SK-N-SH (cell line): ENCODE measurements around the gene UQCR10. TPM values are rescaled to one million over a fixed set of nuclear protein-coding genes. Genes with fewer than 3 reads are reported as not detected.

ENCODE experiments used
- CTCF ChIA-PET: fragments of 300-600, 350-600 bp; formaldehyde crosslinking; extraction: SDS; loops from one replicate; lab custom pipeline; 2021; lab: Yijun Ruan, JAX
- POLR2A ChIA-PET: fragments of 350-600 bp; sonication (Branson Sonifier 250); formaldehyde crosslinking; extraction: SDS; loops from one replicate; lab custom pipeline; 2020; ENCODE audit warnings: antibody characterized with exemption, inconsistent platforms; lab: Yijun Ruan, JAX
- DNase-seq: peaks from one replicate; pipeline ENCODE4 v3.0.0; 2012
- H2AFZ ChIP-seq: fragments of 200-600 bp; sonication (generic); 2 replicates; pipeline ENCODE4 v1.8.1; 2016; ENCODE audit warnings: antibody characterized with exemption, mild to moderate bottlenecking, low read depth
- H3F3A ChIP-seq: fragments of 200-600 bp; sonication (generic); replicated peaks from 2 replicates; pipeline ENCODE3; 2016; ENCODE audit warnings: antibody characterized with exemption, mild to moderate bottlenecking; ENCODE audit not compliant: insufficient read depth
- H3K27ac ChIP-seq, 2 experiments: fragments of 200-500 bp in 1 of 2; fragments of 200-600 bp in 1 of 2; sonication (Bioruptor generic) in 1 of 2; sonication (generic), shearing (Covaris generic) in 1 of 2; 2 replicates each; pipeline versions ENCODE4 v1.5.1 to v1.6.1; 2014 to 2016; ENCODE audit warnings: low read depth in 2 of 2, inconsistent platforms in 1 of 2, low read length in 1 of 2, mild to moderate bottlenecking in 1 of 2, mixed read lengths in 1 of 2
- H3K27me3 ChIP-seq: fragments of 200-600 bp; sonication (generic), shearing (Covaris generic); 2 replicates; pipeline ENCODE4 v1.6.1; 2016; ENCODE audit warnings: mixed run types; ENCODE audit not compliant: insufficient read depth
- H3K36me3 ChIP-seq, 2 experiments: fragments of 200-500 bp in 1 of 2; fragments of 200-600 bp in 1 of 2; sonication (Bioruptor generic) in 1 of 2; sonication (generic) in 1 of 2; replicated peaks in 1 of 2; 2 replicates each; pipeline versions ENCODE3 to v1.5.1; 2014 to 2016; ENCODE audit warnings: low read length in 1 of 2, mild to moderate bottlenecking in 1 of 2; ENCODE audit not compliant: insufficient read depth in 2 of 2, control insufficient read depth in 1 of 2
- H3K4me1 ChIP-seq, 2 experiments: fragments of 200-500 bp in 1 of 2; fragments of 200-600 bp in 1 of 2; sonication (Bioruptor generic) in 1 of 2; sonication (generic), shearing (Covaris generic) in 1 of 2; 2 replicates each; pipeline versions ENCODE4 v1.5.1 to v1.6.1; 2014 to 2016; ENCODE audit warnings: low read depth in 1 of 2, low read length in 1 of 2, mixed run types in 1 of 2; ENCODE audit not compliant: insufficient read depth in 2 of 2, control insufficient read depth in 1 of 2
- H3K4me2 ChIP-seq: fragments of 200-600 bp; sonication (generic), shearing (Covaris generic); 2 replicates; pipeline ENCODE4 v1.6.1; 2017; ENCODE audit warnings: mixed run types
- H3K4me3 ChIP-seq, 2 experiments: fragments of 200-500 bp in 1 of 2; fragments of 200-600 bp in 1 of 2; sonication (Bioruptor generic) in 1 of 2; sonication (generic), shearing (Covaris generic) in 1 of 2; 2 replicates each; pipeline versions ENCODE4 v1.5.1 to v1.8.1; 2014 to 2016; ENCODE audit warnings: low read depth in 2 of 2, inconsistent platforms in 1 of 2, low read length in 1 of 2, mild to moderate bottlenecking in 1 of 2, mixed read lengths in 1 of 2, moderate library complexity in 1 of 2
- H3K79me2 ChIP-seq: fragments of 200-600 bp; sonication (generic); 2 replicates; pipeline ENCODE4 v1.8.1; 2017; ENCODE audit warnings: mild to moderate bottlenecking; ENCODE audit not compliant: insufficient read depth
- H3K9ac ChIP-seq: fragments of 200-600 bp; sonication (generic); 2 replicates; pipeline ENCODE4 v1.6.1; 2017; ENCODE audit warnings: mixed run types
- H3K9me2 ChIP-seq: fragments of 200-600 bp; sonication (generic); 2 replicates; pipeline ENCODE4 v1.6.1; 2017; ENCODE audit warnings: mixed run types
- H3K9me3 ChIP-seq: fragments of 200-600 bp; sonication (generic); 2 replicates; pipeline ENCODE4 v1.6.1; 2017; ENCODE audit warnings: mixed run types, mild to moderate bottlenecking, moderate library complexity
- H4K20me1 ChIP-seq: fragments of 200-600 bp; sonication (generic); 2 replicates; pipeline ENCODE4 v1.6.1; 2017; ENCODE audit warnings: mild to moderate bottlenecking, mixed run types; ENCODE audit not compliant: insufficient read depth
- CHD2 ChIP-seq: fragments of 150-350 bp; IDR thresholded peaks from 2 replicates; pipeline ENCODE4 v1.6.1; 2018; ENCODE audit warnings: low read length; ENCODE audit not compliant: partially characterized antibody
- CTCF ChIP-seq: fragments of 200-600 bp; sonication (generic); IDR thresholded peaks from 2 replicates; pipeline ENCODE4 v1.6.1; 2017; ENCODE audit warnings: antibody characterized with exemption, mild to moderate bottlenecking, moderate library complexity
- EZH2phosphoT487 ChIP-seq: fragments of 200-600 bp; sonication (generic); IDR thresholded peaks from 2 replicates; pipeline ENCODE4 v1.6.1; 2017; ENCODE audit warnings: low read depth, mixed run types, mild to moderate bottlenecking, antibody characterized with exemption, moderate library complexity, borderline replicate concordance
- FOXJ3 ChIP-seq: sonication (generic); formaldehyde crosslinking; IDR thresholded peaks from 2 replicates; pipeline ENCODE4 v1.5.1; 2020; ENCODE audit warnings: mild to moderate bottlenecking, missing genetic modification reagents
- FOXM1 ChIP-seq: IDR thresholded peaks from 2 replicates; pipeline ENCODE4 v1.4.0; 2012; ENCODE audit warnings: low read depth, mild to moderate bottlenecking
- GABPA ChIP-seq: IDR thresholded peaks from 2 replicates; pipeline ENCODE4 v1.4.0; 2012; ENCODE audit warnings: low read depth, mild to moderate bottlenecking
- GATA2 ChIP-seq: sonication (generic); formaldehyde crosslinking; IDR thresholded peaks from 2 replicates; pipeline ENCODE4 v1.5.0; 2020; ENCODE audit warnings: mild to moderate bottlenecking, missing genetic modification reagents
- MAX ChIP-seq: IDR thresholded peaks from 2 replicates; pipeline ENCODE4 v1.4.0; 2012; ENCODE audit warnings: low read depth
- MEF2A ChIP-seq: IDR thresholded peaks from 2 replicates; pipeline ENCODE4 v1.4.0; 2012; ENCODE audit warnings: low read depth, borderline replicate concordance
- MXI1 ChIP-seq: IDR thresholded peaks from 2 replicates; pipeline ENCODE4 v1.6.1; 2012; ENCODE audit warnings: mild to moderate bottlenecking, low read depth, low read length, improper control_type of control experiment
- NFIC ChIP-seq: IDR thresholded peaks from 2 replicates; pipeline ENCODE4 v1.4.0; 2012; ENCODE audit warnings: borderline replicate concordance
- NRF1 ChIP-seq: IDR thresholded peaks from 2 replicates; pipeline ENCODE4 v1.6.1; 2012; ENCODE audit warnings: low read depth, mild to moderate bottlenecking, low read length
- PBX3 ChIP-seq: IDR thresholded peaks from 2 replicates; pipeline ENCODE4; 2012
- POLR2AphosphoS5 ChIP-seq: IDR thresholded peaks from 2 replicates; pipeline ENCODE4 v1.6.1; 2012; ENCODE audit warnings: low read depth, low read length
- RCOR1 ChIP-seq: fragments of 150-350 bp; IDR thresholded peaks from 2 replicates; pipeline ENCODE4 v1.6.1; 2017; ENCODE audit warnings: antibody characterized with exemption, low read length
- RFX5 ChIP-seq: IDR thresholded peaks from 2 replicates; pipeline ENCODE4 v1.6.1; 2012; ENCODE audit warnings: mild to moderate bottlenecking, improper control_type of control experiment, low read length
- RXRA ChIP-seq: IDR thresholded peaks from 2 replicates; pipeline ENCODE4 v1.4.0; 2012; ENCODE audit warnings: low read depth, mild to moderate bottlenecking, borderline replicate concordance
- SMC3 ChIP-seq: IDR thresholded peaks from 2 replicates; pipeline ENCODE4 v1.6.1; 2012; ENCODE audit warnings: low read depth, low read length, improper control_type of control experiment
- TCF12 ChIP-seq: IDR thresholded peaks from 2 replicates; pipeline ENCODE4 v1.4.0; 2012
- TEAD4 ChIP-seq: IDR thresholded peaks from 2 replicates; pipeline ENCODE4 v1.4.0; 2012; ENCODE audit warnings: mild to moderate bottlenecking, borderline replicate concordance; ENCODE audit not compliant: insufficient read depth
- USF1 ChIP-seq: IDR thresholded peaks from 2 replicates; pipeline ENCODE4 v1.4.0; 2012; ENCODE audit warnings: low read depth, borderline replicate concordance
- USF2 ChIP-seq: fragments of 150-350 bp; IDR thresholded peaks from 2 replicates; pipeline ENCODE4 v1.6.1; 2017; ENCODE audit warnings: antibody characterized with exemption, low read length, low read depth, borderline replicate concordance
- YY1 ChIP-seq: IDR thresholded peaks from 2 replicates; pipeline ENCODE4 v1.4.0; 2012; ENCODE audit warnings: low read depth, mild to moderate bottlenecking
- WGBS: methylation state at CpG from one replicate; pipeline ENCODE4 v1.1.6; 2017; ENCODE audit warnings: low lambda C conversion rate; 5-methylcytosine and 5-hydroxymethylcytosine counted together
- polyA plus RNA-seq, 3 experiments: library from polyadenylated mRNA; depleted of rRNA; stranded (reverse); fragments of >200 nt; gene quantifications; 2 replicates each; pipeline ENCODE4 v1.2.3, GENCODE V29; 2012

UQCR10 gene
- polyA plus RNA-seq, 1 of the 3 experiments (the other 2 are of a cell fraction) = 248 TPM

- TF ChIP-seq GABPA = no peak
- no peak for TF ChIP-seq TCF12
- no peak for TF ChIP-seq USF1
- TF ChIP-seq MEF2A = no peak
- no peak for TF ChIP-seq FOXJ3
- TF ChIP-seq TEAD4 = no peak
- no peak for TF ChIP-seq MAX
- TF ChIP-seq GATA2 (CRISPR knock-in tag) = no peak
- no peak for TF ChIP-seq NRF1
- no peak for TF ChIP-seq SMC3
- no peak for TF ChIP-seq RCOR1
- no peak for TF ChIP-seq EZH2phosphoT487
- no peak for TF ChIP-seq USF2
- TF ChIP-seq MXI1 = no peak
- no peak for TF ChIP-seq RFX5
- TF ChIP-seq POLR2AphosphoS5 = no peak
- TF ChIP-seq NFIC = no peak
- TF ChIP-seq RXRA = no peak
- no peak for TF ChIP-seq YY1
- H3K4me3 ChIP-seq = no peak overlapping the region
- H3K9ac ChIP-seq = no peak overlapping the region
- H3K9me2 ChIP-seq = no peaks in the 10 kb centered on the region
- ChIA-PET CTCF (interaction anchor here (1.4 to 1.5 kb wide), 3 partner anchors 66 to 332 kb away, joined by 3 to 6 read pairs (median 4); no protein-coding TSS in a partner anchor), POLR2A (interaction anchor here (0.6 kb wide), 1 partner anchor 294 kb away, joined by 3 read pairs; no protein-coding TSS in a partner anchor)
- H3K79me2 ChIP-seq = peaks cover 3% of the 10 kb centered on the region; the same call in 1 of the 2 replicates
- peaks cover 3% of the 10 kb centered on the region for H3F3A ChIP-seq
- no peak overlapping the region for H2AFZ ChIP-seq
- H3K36me3 ChIP-seq = no peaks in the 10 kb centered on the region
- H3K4me2 ChIP-seq = no peak overlapping the region
- H3K27ac ChIP-seq = no peak overlapping the region
- no peak for DNase-seq
- H3K4me1 ChIP-seq = no peaks in the 10 kb centered on the region
- 0 out of 2 replicates have a peak, but pooled peaks cover 3% of the 10 kb centered on the region for H4K20me1 ChIP-seq
- H3K9me3 ChIP-seq = no peaks in the 10 kb centered on the region
- H3K27me3 ChIP-seq = no peaks in the 10 kb centered on the region
- WGBS = 75% methylated on average over 5 of the region's 7 CpGs
Measured at GRCh38 chr22:29756341-29756740, 10.8 kb upstream of the UQCR10 start.

GRCh38 chr22:29757096-29757495 lies 10.1 kb upstream of the UQCR10 start:
- peaks cover 3% of the 10 kb centered on the region; the same call in 1 of the 2 replicates for H3K79me2 ChIP-seq
- no peak overlapping the region for H3K27ac ChIP-seq
- H4K20me1 ChIP-seq = 0 out of 2 replicates have a peak, but pooled peaks cover 3% of the 10 kb centered on the region
- H3K9ac ChIP-seq = no peak overlapping the region
- ChIA-PET POLR2A (interaction anchor here (0.6 kb wide), 3 partner anchors 79 to 450 kb away, joined by 3 read pairs; no protein-coding TSS in a partner anchor), CTCF (interaction anchor here (1.4 kb wide), 1 partner anchor 248 kb away, joined by 6 read pairs; no protein-coding TSS in a partner anchor)
- no peaks in the 10 kb centered on the region for H3K9me2 ChIP-seq
- no peaks in the 10 kb centered on the region for H3K36me3 ChIP-seq
- peaks cover 3% of the 10 kb centered on the region for H3F3A ChIP-seq
- H3K9me3 ChIP-seq = no peaks in the 10 kb centered on the region
- no peak for DNase-seq
- no peak for TF ChIP-seq PBX3
- no peak for TF ChIP-seq CHD2
- TF ChIP-seq FOXM1 = no peak
- no peak for TF ChIP-seq POLR2AphosphoS5
- no peak for TF ChIP-seq RCOR1
- TF ChIP-seq FOXJ3 = no peak
- TF ChIP-seq CTCF = no peak
- no peak for TF ChIP-seq MXI1
- no peak for TF ChIP-seq TCF12
- TF ChIP-seq, all 33 proteins: peak for 0
- Histone ChIP-seq H3K4me1 (no peaks in the 10 kb centered on the region), H2AFZ (no peak overlapping the region), H3K4me2 (no peak overlapping the region), H3K4me3 (no peak overlapping the region), H3K27me3 (no peaks in the 10 kb centered on the region)
- 89% methylated on average over 3 of the region's 3 CpGs for WGBS
